ENCODE measurements around the gene KCNQ1.

The KCNQ1 gene

DNA sequence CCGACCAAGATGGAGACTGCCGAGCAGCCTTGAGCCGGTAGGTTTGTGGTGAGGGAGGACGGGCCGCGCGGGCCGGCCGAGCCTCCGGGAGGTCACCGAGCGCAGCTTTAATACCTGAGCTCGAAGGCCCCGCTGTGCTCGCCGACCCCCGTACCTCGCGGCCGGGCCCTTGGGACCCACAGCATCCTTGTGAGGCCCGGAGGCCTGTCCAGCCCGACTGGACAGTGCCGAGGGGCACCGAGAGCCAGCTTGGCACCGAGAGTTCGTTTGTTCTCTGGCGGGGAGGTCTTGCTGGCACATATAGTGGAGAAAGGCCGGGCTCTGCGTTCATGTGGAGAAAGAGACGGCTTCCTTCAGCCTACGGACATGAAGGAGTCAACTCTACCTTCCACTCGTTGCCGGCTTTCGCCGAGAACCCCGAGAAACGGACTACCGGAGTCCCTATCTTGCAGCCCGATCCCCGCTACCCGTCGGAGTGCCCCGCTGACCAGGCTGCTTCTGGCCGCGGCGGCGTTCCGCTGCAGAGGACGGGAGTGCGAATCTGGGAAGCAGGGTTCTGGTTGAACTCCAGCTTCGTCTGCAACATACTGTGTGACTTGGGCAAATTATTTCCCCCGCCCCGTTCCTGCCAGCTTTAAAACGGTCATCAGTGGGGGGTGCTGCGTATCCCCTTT, 43.9 kb upstream of the KCNQ1 start:
- no peak for DNase-seq
- Histone ChIP-seq H3K27ac (ENCODE audit: insufficient read depth, low read length, poor library complexity, severe bottlenecking) (peak overlapping the region; percentile 86), H3K4me1 (ENCODE audit: control insufficient read depth, insufficient read depth, low read length, poor library complexity, severe bottlenecking) (peaks cover 22% of the 10 kb centered on the region), H3K9me3 (ENCODE audit: control insufficient read depth, low read length) (no peaks in the 10 kb centered on the region), H3K4me3 (ENCODE audit: insufficient read depth, low read depth, low read length, poor library complexity, severe bottlenecking) (peak overlapping the region; percentile 91), H3K36me3 (ENCODE audit: control insufficient read depth, insufficient read depth, low read length) (peaks cover 29% of the 10 kb centered on the region), H3K27me3 (replicated peaks; ENCODE audit: control insufficient read depth, insufficient read depth, low read length, poor library complexity, severe bottlenecking) (no peaks in the 10 kb centered on the region)

DNA sequence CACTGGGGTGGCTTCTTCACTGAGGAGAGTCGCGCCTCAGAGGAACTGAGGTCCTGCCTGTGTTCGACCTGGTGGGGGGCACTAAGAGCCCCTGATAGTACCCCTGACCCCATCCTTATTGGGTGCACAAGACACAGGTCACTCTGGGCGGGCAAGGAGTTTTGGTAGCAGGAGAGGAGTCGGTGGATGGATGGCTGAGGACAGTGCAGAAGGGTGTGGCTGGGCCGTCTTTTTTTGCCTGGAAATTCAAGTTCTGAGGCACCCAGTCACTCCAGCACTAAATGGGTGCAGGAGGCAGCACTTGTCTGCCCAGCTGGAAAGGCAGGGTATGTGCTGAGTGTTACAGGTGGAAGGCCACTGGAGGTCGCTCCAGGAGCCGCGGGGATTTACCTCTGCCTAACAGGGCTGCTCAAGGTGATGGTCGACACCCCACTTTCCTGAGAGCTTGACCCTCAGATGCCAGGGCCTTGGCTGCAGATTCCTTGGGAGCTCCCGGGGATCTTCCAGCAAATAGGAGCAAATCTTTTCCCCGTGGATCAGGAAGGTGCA, 43.3 kb upstream of the KCNQ1 start:
- no peaks in the 10 kb centered on the region for H3K9me3 ChIP-seq (ENCODE audit: control insufficient read depth, low read length)
- peaks cover 22% of the 10 kb centered on the region for H3K4me1 ChIP-seq (ENCODE audit: control insufficient read depth, insufficient read depth, low read length, poor library complexity, severe bottlenecking)
- peak overlapping the region; percentile 86 for H3K27ac ChIP-seq (ENCODE audit: insufficient read depth, low read length, poor library complexity, severe bottlenecking)
- H3K4me3 ChIP-seq (ENCODE audit: insufficient read depth, low read depth, low read length, poor library complexity, severe bottlenecking): peak overlapping the region; percentile 91
- no peak for DNase-seq
- H3K36me3 ChIP-seq (ENCODE audit: control insufficient read depth, insufficient read depth, low read length): peaks cover 25% of the 10 kb centered on the region
- no peaks in the 10 kb centered on the region for H3K27me3 ChIP-seq (replicated peaks; ENCODE audit: control insufficient read depth, insufficient read depth, low read length, poor library complexity, severe bottlenecking)

DNA sequence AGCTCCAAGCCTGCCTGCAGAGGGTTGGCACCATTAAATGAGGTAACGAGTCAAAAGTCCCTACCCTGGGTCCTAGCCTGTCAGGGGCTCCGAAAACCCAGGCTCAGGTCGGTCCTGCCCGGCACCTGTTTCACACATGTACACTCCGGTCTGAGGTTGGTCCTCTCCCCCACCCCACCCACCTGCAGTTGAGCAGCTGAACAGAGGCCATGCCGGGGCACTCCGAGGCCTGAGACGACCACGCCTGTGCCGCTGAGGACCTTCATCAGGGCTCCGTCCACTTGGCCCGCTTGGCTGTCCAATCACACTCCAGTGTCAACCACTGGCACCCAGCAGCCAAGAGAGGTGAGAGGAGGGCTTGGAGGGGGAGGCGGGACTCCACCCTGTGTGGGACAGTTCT, 42.7 kb upstream of the KCNQ1 start:
- DNase-seq: no peak

DNA sequence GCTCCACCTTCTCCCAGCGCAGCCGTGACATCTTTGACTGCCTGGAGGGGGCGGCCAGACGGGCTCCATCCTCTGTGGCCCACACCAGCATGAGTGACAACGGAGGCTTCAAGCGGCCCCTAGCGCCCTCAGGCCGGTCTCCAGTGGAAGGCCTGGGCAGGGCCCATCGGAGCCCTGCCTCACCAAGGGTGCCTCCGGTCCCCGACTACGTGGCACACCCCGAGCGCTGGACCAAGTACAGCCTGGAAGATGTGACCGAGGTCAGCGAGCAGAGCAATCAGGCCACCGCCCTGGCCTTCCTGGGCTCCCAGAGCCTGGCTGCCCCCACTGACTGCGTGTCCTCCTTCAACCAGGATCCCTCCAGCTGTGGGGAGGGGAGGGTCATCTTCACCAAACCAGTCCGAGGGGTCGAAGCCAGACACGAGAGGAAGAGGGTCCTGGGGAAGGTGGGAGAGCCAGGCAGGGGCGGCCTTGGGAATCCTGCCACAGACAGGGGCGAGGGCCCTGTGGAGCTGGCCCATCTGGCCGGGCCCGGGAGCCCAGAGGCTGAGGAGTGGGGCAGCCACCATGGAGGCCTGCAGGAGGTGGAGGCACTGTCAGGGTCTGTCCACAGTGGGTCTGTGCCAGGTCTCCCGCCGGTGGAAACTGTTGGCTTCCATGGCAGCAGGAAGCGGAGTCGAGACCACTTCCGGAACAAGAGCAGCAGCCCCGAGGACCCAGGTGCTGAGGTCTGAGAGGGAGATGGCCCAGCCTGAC, 41.7 kb upstream of the KCNQ1 start:
- Histone ChIP-seq H3K4me1 (ENCODE audit: control insufficient read depth, insufficient read depth, low read length, poor library complexity, severe bottlenecking) (peaks cover 22% of the 10 kb centered on the region), H3K9me3 (ENCODE audit: control insufficient read depth, low read length) (no peaks in the 10 kb centered on the region), H3K36me3 (ENCODE audit: control insufficient read depth, insufficient read depth, low read length) (peaks cover 25% of the 10 kb centered on the region), H3K27ac (ENCODE audit: insufficient read depth, low read length, poor library complexity, severe bottlenecking) (no peak overlapping the region), H3K27me3 (replicated peaks; ENCODE audit: control insufficient read depth, insufficient read depth, low read length, poor library complexity, severe bottlenecking) (no peaks in the 10 kb centered on the region), H3K4me3 (ENCODE audit: insufficient read depth, low read depth, low read length, poor library complexity, severe bottlenecking) (no peak overlapping the region)
- DNase-seq: no peak

More for the DNA sequence above, 42.7 kb upstream of the KCNQ1 start:
- no peak overlapping the region for H3K27ac ChIP-seq (ENCODE audit: insufficient read depth, low read length, poor library complexity, severe bottlenecking)
- no peaks in the 10 kb centered on the region for H3K9me3 ChIP-seq (ENCODE audit: control insufficient read depth, low read length)
- H3K27me3 ChIP-seq (replicated peaks; ENCODE audit: control insufficient read depth, insufficient read depth, low read length, poor library complexity, severe bottlenecking): no peaks in the 10 kb centered on the region
- H3K4me1 ChIP-seq (ENCODE audit: control insufficient read depth, insufficient read depth, low read length, poor library complexity, severe bottlenecking): peaks cover 22% of the 10 kb centered on the region
- H3K4me3 ChIP-seq (ENCODE audit: insufficient read depth, low read depth, low read length, poor library complexity, severe bottlenecking): no peak overlapping the region
- peaks cover 25% of the 10 kb centered on the region for H3K36me3 ChIP-seq (ENCODE audit: control insufficient read depth, insufficient read depth, low read length)

DNA sequence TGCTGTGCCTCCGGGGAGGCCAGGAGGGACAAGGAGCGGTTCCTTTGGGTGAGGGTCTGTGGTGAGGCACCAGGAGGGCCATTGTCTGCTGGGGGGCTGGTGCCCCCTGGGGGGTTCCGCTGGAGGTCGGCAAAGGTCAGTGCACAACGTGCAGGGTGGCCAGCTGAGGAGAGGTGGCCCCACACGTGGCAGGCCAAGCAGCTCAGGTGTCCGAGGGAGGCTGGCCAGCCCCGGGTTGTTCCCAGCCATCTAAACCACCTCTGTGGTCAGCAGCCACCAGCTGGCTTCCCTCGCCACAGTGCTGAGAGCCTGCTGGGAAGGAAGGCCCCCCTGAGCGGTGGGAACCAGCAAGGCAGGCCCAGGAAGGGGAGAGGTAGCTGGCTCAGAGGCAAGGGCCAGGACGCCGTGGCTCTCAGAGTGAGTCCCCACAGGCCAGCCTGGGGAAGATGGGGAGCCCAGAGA, 40.0 kb upstream of the KCNQ1 start:
- Histone ChIP-seq H3K9me3 (ENCODE audit: control insufficient read depth, low read length) (no peaks in the 10 kb centered on the region), H3K4me3 (ENCODE audit: insufficient read depth, low read depth, low read length, poor library complexity, severe bottlenecking) (no peak overlapping the region), H3K27me3 (replicated peaks; ENCODE audit: control insufficient read depth, insufficient read depth, low read length, poor library complexity, severe bottlenecking) (no peaks in the 10 kb centered on the region), H3K4me1 (ENCODE audit: control insufficient read depth, insufficient read depth, low read length, poor library complexity, severe bottlenecking) (peaks cover 17% of the 10 kb centered on the region), H3K36me3 (ENCODE audit: control insufficient read depth, insufficient read depth, low read length) (peaks cover 25% of the 10 kb centered on the region), H3K27ac (ENCODE audit: insufficient read depth, low read length, poor library complexity, severe bottlenecking) (no peak overlapping the region)
- no peak for DNase-seq

DNA sequence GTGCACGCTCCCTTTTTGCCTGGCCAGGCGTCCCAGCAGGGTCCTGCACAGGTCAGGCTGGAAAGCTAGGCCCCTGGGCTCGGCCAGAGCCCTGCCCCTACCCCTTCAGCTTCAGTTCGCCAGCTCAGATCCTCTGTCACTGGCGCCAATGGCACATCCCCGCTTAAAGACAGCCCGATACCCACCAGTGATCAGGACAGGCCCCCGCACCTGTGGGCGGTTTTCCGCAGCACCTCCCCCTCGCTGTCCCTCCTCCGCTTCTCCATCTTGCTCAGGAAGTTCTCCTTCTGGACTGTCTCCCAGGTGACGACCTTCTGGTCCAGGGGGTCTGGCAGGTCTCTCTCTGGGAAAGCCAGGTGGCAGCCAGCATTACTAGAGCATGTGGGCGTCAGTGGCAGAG, 38.4 kb upstream of the KCNQ1 start:
- Histone ChIP-seq H3K4me3 (ENCODE audit: insufficient read depth, low read depth, low read length, poor library complexity, severe bottlenecking) (no peak overlapping the region), H3K9me3 (ENCODE audit: control insufficient read depth, low read length) (no peaks in the 10 kb centered on the region), H3K4me1 (ENCODE audit: control insufficient read depth, insufficient read depth, low read length, poor library complexity, severe bottlenecking) (peaks cover 9% of the 10 kb centered on the region), H3K36me3 (ENCODE audit: control insufficient read depth, insufficient read depth, low read length) (peaks cover 25% of the 10 kb centered on the region), H3K27me3 (replicated peaks; ENCODE audit: control insufficient read depth, insufficient read depth, low read length, poor library complexity, severe bottlenecking) (no peaks in the 10 kb centered on the region), H3K27ac (ENCODE audit: insufficient read depth, low read length, poor library complexity, severe bottlenecking) (no peak overlapping the region)
- no peak for DNase-seq

DNA sequence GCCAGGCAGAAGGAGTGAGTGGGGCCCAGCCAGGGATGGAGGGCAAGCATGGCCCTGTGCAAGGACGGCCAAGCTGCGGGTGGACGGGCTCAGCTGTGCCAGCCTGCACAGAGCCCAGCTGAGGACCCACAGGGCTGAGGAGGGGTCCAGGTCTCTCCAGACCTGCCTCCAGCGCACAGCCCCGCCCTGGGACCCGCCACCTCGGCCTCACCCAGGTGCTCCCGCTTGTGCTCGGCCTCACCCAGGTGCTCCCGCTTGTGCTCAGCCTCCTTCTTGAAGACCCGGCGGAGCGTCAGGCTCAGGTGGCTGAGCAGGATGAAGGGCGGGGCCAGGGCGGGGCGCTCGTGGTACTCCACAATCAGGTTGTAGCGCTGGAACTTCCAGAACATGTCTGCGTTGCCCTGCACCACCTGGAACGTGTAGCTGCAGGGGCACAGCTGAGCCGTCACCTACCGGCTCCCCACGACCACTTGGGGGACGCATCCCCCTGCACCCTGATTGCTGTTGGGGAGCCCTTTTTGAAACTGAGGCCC, 37.9 kb upstream of the KCNQ1 start:
- Histone ChIP-seq H3K4me1 (ENCODE audit: control insufficient read depth, insufficient read depth, low read length, poor library complexity, severe bottlenecking) (peaks cover 5% of the 10 kb centered on the region), H3K27me3 (replicated peaks; ENCODE audit: control insufficient read depth, insufficient read depth, low read length, poor library complexity, severe bottlenecking) (no peaks in the 10 kb centered on the region), H3K4me3 (ENCODE audit: insufficient read depth, low read depth, low read length, poor library complexity, severe bottlenecking) (no peak overlapping the region), H3K9me3 (ENCODE audit: control insufficient read depth, low read length) (no peaks in the 10 kb centered on the region), H3K36me3 (ENCODE audit: control insufficient read depth, insufficient read depth, low read length) (peaks cover 24% of the 10 kb centered on the region), H3K27ac (ENCODE audit: insufficient read depth, low read length, poor library complexity, severe bottlenecking) (no peak overlapping the region)
- no peak for DNase-seq

DNA sequence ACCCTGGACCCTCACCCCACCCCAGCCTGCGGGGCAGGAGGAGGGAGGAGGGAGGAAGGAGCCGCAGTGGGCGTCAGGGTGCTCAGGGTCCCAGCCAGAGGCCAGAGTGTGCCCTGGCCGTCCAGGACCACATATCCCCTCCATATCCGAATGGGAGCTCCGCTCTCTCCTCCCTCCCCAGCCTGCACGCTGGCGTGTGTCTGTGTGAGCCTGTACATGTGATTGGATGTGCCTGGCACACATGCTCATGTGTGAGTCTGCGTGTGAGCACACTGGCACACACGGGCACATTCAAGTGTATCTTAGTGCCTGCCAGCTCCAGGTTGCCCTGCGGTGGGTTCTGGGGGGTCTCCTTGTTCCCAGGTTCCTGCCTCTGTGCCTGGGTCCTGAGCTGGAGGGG, 36.1 kb upstream of the KCNQ1 start:
- H3K4me1 ChIP-seq (ENCODE audit: control insufficient read depth, insufficient read depth, low read length, poor library complexity, severe bottlenecking): no peaks in the 10 kb centered on the region
- no peak overlapping the region for H3K4me3 ChIP-seq (ENCODE audit: insufficient read depth, low read depth, low read length, poor library complexity, severe bottlenecking)
- DNase-seq: no peak
- H3K9me3 ChIP-seq (ENCODE audit: control insufficient read depth, low read length): no peaks in the 10 kb centered on the region
- peaks cover 8% of the 10 kb centered on the region for H3K36me3 ChIP-seq (ENCODE audit: control insufficient read depth, insufficient read depth, low read length)
- H3K27ac ChIP-seq (ENCODE audit: insufficient read depth, low read length, poor library complexity, severe bottlenecking): no peak overlapping the region
- no peaks in the 10 kb centered on the region for H3K27me3 ChIP-seq (replicated peaks; ENCODE audit: control insufficient read depth, insufficient read depth, low read length, poor library complexity, severe bottlenecking)

DNA sequence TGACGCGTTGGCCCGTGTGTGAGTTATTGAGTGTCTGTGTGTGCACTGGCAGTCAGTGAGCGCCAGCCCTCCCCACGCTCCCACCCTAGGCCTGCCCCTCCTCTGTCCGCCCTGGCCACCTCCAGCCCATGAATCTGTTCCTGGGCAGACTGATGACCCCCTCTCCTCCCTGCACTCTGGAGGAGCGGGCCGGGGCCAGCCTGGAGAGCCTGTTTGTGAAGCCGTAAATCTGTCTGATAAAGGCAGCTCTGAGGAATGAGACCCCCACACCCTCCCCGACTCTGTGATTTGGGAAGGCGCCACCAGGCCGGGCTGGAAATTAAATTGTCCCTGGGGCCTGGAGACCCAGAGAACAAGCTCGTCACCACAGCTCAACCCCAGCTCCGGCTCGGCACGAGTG, 35.7 kb upstream of the KCNQ1 start:
- Histone ChIP-seq H3K4me3 (ENCODE audit: insufficient read depth, low read depth, low read length, poor library complexity, severe bottlenecking) (no peak overlapping the region), H3K27ac (ENCODE audit: insufficient read depth, low read length, poor library complexity, severe bottlenecking) (no peak overlapping the region), H3K4me1 (ENCODE audit: control insufficient read depth, insufficient read depth, low read length, poor library complexity, severe bottlenecking) (no peaks in the 10 kb centered on the region), H3K36me3 (ENCODE audit: control insufficient read depth, insufficient read depth, low read length) (peaks cover 3% of the 10 kb centered on the region), H3K9me3 (ENCODE audit: control insufficient read depth, low read length) (no peaks in the 10 kb centered on the region), H3K27me3 (replicated peaks; ENCODE audit: control insufficient read depth, insufficient read depth, low read length, poor library complexity, severe bottlenecking) (no peaks in the 10 kb centered on the region)
- DNase-seq: no peak
